PC-3 (cell line): ENCODE results near the gene FAM131C.

Experiments
- CTCF ChIP-seq: fragments of 300-600 bp; sonication (generic); conservative IDR thresholded peaks from 2 replicates; pipeline ENCODE4 v1.5.1; 2017; ENCODE audit warnings: antibody characterized with exemption, low read depth, mild to moderate bottlenecking, low read length
- EZH2 ChIP-seq: fragments of 300-600 bp; sonication (generic); IDR thresholded peaks from one replicate; pipeline ENCODE4 v1.6.1; 2017; ENCODE audit warnings: antibody characterized with exemption, mild to moderate bottlenecking, low read length; ENCODE audit not compliant: unreplicated experiment
- EZH2phosphoT487 ChIP-seq: fragments of 300-600 bp; sonication (generic); IDR thresholded peaks from 2 replicates; pipeline ENCODE4 v1.6.1; 2018; ENCODE audit warnings: mild to moderate bottlenecking, antibody characterized with exemption, low read length, borderline replicate concordance

DNA sequence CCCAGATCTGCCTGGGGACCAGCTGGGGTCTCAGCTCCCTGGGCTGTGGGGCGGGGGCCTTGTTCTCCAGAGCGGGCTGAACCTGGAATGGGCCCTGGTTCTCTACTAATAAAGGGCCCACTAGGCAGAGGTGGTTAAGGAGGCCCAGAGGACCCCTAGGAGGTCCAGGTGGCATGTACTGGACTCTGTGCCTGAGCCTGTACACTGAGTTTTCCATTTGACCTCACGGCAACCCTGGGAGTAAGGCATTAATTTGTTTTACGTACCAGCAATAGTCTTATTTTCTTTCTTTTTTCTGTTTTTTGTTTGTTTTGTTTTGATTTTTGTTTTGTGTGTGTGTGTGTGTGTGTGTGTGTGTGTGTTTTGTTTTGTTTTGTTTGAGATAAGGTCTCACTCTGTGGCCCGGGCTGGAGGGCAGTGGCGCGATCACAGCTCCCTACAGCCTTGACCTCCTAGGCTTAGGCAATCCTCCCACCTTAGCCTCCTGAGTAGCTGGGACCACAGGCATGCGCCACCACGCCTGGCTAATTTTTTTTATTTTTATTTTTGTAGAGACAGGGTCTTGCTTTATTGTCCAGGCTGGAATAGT, 19.6 kb upstream of the FAM131C start:
- TF ChIP-seq CTCF, result no peak
- TF ChIP-seq EZH2, result no peak
- no peak for TF ChIP-seq EZH2phosphoT487
